HEK293 (cell line): Measurements from ENCODE around the gene HOXD10.

Experiments
- GLI4 ChIP-seq: fragments of 450-650 bp; formaldehyde crosslinking; IDR thresholded peaks from 2 replicates; pipeline ENCODE4 v1.5.1; 2016; ENCODE audit warnings: missing biosample characterization, missing genetic modification characterization
- IKZF3 ChIP-seq: fragments of 450-650 bp; IDR thresholded peaks from 2 replicates; pipeline ENCODE4 v1.5.0; 2018; ENCODE audit warnings: missing biosample characterization, mild to moderate bottlenecking, missing genetic modification characterization, moderate library complexity
- MYNN ChIP-seq: fragments of 450-650 bp; formaldehyde crosslinking; IDR thresholded peaks from 2 replicates; pipeline ENCODE4 v1.5.1; 2016; ENCODE audit warnings: missing biosample characterization, missing genetic modification characterization, borderline replicate concordance
- ZBTB7A ChIP-seq: fragments of 450-650 bp; formaldehyde crosslinking; IDR thresholded peaks from 2 replicates; pipeline ENCODE4 v1.5.1; 2016; ENCODE audit warnings: low read depth, missing biosample characterization, missing genetic modification characterization
- ZNF112 ChIP-seq: fragments of 450-650 bp; formaldehyde crosslinking; IDR thresholded peaks from 2 replicates; pipeline ENCODE4 v1.5.0; 2017; ENCODE audit warnings: missing biosample characterization, missing genetic modification characterization
- ZNF140 ChIP-seq: fragments of 450-650 bp; formaldehyde crosslinking; IDR thresholded peaks from 2 replicates; pipeline ENCODE4 v1.5.1; 2016; ENCODE audit warnings: missing biosample characterization, missing genetic modification characterization
- ZNF19 ChIP-seq: fragments of 450-650 bp; formaldehyde crosslinking; IDR thresholded peaks from 2 replicates; pipeline ENCODE4; 2016; ENCODE audit warnings: missing biosample characterization, missing genetic modification characterization, low read depth
- ZNF2 ChIP-seq: fragments of 450-650 bp; formaldehyde crosslinking; IDR thresholded peaks from 2 replicates; pipeline ENCODE4 v1.5.1; 2016; ENCODE audit warnings: missing biosample characterization, missing genetic modification characterization
- ZNF202 ChIP-seq: fragments of 450-650 bp; formaldehyde crosslinking; IDR thresholded peaks from 2 replicates; pipeline ENCODE4 v1.5.1; 2016; ENCODE audit warnings: missing biosample characterization, missing genetic modification characterization, borderline replicate concordance
- ZNF221 ChIP-seq: fragments of 450-650 bp; formaldehyde crosslinking; IDR thresholded peaks from 2 replicates; pipeline ENCODE4 v1.5.1; 2017; ENCODE audit warnings: missing biosample characterization, missing genetic modification characterization, borderline replicate concordance
- ZNF341 ChIP-seq: fragments of 450-650 bp; formaldehyde crosslinking; IDR thresholded peaks from 2 replicates; pipeline ENCODE4; 2016; ENCODE audit warnings: low read depth, missing biosample characterization, missing genetic modification characterization
- ZNF48 ChIP-seq: fragments of 450-650 bp; formaldehyde crosslinking; IDR thresholded peaks from 2 replicates; pipeline ENCODE4 v1.5.1; 2016; ENCODE audit warnings: missing biosample characterization, missing genetic modification characterization
- ZNF521 ChIP-seq: fragments of 450-650 bp; formaldehyde crosslinking; IDR thresholded peaks from 2 replicates; pipeline ENCODE4 v1.5.1; 2017; ENCODE audit warnings: missing biosample characterization, mild to moderate bottlenecking, missing genetic modification characterization
- ZNF571 ChIP-seq: fragments of 450-650 bp; formaldehyde crosslinking; IDR thresholded peaks from 2 replicates; pipeline ENCODE4 v1.5.0; 2017; ENCODE audit warnings: missing biosample characterization, missing genetic modification characterization
- ZNF621 ChIP-seq: fragments of 450-650 bp; formaldehyde crosslinking; IDR thresholded peaks from 2 replicates; pipeline ENCODE4 v1.5.1; 2017; ENCODE audit warnings: missing biosample characterization, missing genetic modification characterization
- TF ChIP-seq, protein P1 (sequence below): fragments of 450-650 bp; formaldehyde crosslinking; IDR thresholded peaks from 2 replicates; pipeline ENCODE4 v1.5.1; 2017; ENCODE audit warnings: missing biosample characterization, missing genetic modification characterization
- TF ChIP-seq, protein P2 (sequence below): fragments of 450-650 bp; formaldehyde crosslinking; IDR thresholded peaks from 2 replicates; pipeline ENCODE4 v1.5.1; 2016; ENCODE audit warnings: missing biosample characterization, missing genetic modification characterization, borderline replicate concordance
- TF ChIP-seq, protein P3 (sequence below): fragments of 450-650 bp; formaldehyde crosslinking; IDR thresholded peaks from 2 replicates; pipeline ENCODE4 v1.5.1; 2016; ENCODE audit warnings: missing biosample characterization, missing genetic modification characterization, borderline replicate concordance
- TF ChIP-seq, protein P4 (sequence below): fragments of 450-650 bp; formaldehyde crosslinking; IDR thresholded peaks from 2 replicates; pipeline ENCODE4 v1.5.0; 2017; ENCODE audit warnings: missing biosample characterization, missing genetic modification characterization, borderline replicate concordance
- TF ChIP-seq, protein P5 (sequence below): fragments of 450-650 bp; formaldehyde crosslinking; IDR thresholded peaks from 2 replicates; pipeline ENCODE4 v1.5.1; 2016; ENCODE audit warnings: missing biosample characterization, missing genetic modification characterization
- TF ChIP-seq, protein P6 (sequence below): fragments of 450-650 bp; formaldehyde crosslinking; IDR thresholded peaks from 2 replicates; pipeline ENCODE4; 2016; ENCODE audit warnings: missing biosample characterization, missing genetic modification characterization
- TF ChIP-seq, protein P7 (sequence below): IDR thresholded peaks from 2 replicates; pipeline ENCODE4 v1.6.1; 2011; ENCODE audit warnings: mild to moderate bottlenecking, low read depth, low read length, borderline replicate concordance

HOXD10 gene

DNA sequence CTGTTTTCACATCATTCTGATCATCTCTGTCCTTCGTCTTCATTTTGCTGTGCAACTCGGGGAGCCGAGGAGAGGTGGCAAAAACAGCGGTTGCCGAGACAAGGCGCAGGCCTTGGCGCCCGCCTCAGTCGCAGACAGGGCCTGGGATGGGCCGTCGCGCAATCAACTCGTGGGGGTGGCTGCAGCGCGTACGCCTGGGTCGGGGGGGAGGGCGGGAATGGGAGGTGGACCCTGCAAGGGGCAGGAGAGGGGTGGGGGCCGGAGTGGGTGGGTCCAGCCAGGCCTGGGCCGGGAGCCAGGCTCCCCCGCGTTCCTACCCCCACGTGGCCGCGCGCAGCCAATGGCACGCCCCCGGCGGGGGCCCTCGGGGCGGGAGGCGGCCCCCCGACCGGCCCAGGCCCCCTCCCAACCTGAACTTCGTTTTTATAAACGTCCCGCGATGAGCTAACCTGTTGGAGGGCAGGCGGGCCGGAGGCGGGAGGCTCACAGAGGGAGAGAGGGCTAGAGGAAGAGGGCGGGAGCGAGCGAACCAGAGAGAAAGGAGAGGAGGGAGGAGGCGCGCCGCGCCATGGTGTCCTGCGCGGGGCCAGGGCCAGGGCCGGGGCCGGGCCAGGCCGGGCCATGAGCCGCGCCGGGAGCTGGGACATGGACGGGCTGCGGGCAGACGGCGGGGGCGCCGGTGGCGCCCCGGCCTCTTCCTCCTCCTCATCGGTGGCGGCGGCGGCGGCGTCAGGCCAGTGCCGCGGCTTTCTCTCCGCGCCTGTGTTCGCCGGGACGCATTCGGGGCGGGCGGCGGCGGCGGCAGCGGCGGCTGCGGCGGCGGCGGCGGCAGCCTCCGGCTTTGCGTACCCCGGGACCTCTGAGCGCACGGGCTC is 24.1 kb upstream of the HOXD10 start, which contains the start of gene HOXD13 (continued):
- TF ChIP-seq ZNF48 (tag by site-specific recombination) = no peak
- no peak for TF ChIP-seq ZNF521 (tag by site-specific recombination)
- TF ChIP-seq ZNF621 (tag by site-specific recombination) = no peak
- TF ChIP-seq ZNF112 (tag by site-specific recombination) = no peak
- TF ChIP-seq ZNF221 (tag by site-specific recombination) = no peak
- TF ChIP-seq ZNF571 (tag by site-specific recombination) = no peak
- TF ChIP-seq, protein P1, sequence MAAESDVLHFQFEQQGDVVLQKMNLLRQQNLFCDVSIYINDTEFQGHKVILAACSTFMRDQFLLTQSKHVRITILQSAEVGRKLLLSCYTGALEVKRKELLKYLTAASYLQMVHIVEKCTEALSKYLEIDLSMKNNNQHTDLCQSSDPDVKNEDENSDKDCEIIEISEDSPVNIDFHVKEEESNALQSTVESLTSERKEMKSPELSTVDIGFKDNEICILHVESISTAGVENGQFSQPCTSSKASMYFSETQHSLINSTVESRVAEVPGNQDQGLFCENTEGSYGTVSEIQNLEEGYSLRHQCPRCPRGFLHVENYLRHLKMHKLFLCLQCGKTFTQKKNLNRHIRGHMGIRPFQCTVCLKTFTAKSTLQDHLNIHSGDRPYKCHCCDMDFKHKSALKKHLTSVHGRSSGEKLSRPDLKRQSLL (tag by site-specific recombination) = no peak
- TF ChIP-seq ZNF140 (tag by site-specific recombination) = no peak
- TF ChIP-seq ZNF2 = no peak
- TF ChIP-seq, protein P2, sequence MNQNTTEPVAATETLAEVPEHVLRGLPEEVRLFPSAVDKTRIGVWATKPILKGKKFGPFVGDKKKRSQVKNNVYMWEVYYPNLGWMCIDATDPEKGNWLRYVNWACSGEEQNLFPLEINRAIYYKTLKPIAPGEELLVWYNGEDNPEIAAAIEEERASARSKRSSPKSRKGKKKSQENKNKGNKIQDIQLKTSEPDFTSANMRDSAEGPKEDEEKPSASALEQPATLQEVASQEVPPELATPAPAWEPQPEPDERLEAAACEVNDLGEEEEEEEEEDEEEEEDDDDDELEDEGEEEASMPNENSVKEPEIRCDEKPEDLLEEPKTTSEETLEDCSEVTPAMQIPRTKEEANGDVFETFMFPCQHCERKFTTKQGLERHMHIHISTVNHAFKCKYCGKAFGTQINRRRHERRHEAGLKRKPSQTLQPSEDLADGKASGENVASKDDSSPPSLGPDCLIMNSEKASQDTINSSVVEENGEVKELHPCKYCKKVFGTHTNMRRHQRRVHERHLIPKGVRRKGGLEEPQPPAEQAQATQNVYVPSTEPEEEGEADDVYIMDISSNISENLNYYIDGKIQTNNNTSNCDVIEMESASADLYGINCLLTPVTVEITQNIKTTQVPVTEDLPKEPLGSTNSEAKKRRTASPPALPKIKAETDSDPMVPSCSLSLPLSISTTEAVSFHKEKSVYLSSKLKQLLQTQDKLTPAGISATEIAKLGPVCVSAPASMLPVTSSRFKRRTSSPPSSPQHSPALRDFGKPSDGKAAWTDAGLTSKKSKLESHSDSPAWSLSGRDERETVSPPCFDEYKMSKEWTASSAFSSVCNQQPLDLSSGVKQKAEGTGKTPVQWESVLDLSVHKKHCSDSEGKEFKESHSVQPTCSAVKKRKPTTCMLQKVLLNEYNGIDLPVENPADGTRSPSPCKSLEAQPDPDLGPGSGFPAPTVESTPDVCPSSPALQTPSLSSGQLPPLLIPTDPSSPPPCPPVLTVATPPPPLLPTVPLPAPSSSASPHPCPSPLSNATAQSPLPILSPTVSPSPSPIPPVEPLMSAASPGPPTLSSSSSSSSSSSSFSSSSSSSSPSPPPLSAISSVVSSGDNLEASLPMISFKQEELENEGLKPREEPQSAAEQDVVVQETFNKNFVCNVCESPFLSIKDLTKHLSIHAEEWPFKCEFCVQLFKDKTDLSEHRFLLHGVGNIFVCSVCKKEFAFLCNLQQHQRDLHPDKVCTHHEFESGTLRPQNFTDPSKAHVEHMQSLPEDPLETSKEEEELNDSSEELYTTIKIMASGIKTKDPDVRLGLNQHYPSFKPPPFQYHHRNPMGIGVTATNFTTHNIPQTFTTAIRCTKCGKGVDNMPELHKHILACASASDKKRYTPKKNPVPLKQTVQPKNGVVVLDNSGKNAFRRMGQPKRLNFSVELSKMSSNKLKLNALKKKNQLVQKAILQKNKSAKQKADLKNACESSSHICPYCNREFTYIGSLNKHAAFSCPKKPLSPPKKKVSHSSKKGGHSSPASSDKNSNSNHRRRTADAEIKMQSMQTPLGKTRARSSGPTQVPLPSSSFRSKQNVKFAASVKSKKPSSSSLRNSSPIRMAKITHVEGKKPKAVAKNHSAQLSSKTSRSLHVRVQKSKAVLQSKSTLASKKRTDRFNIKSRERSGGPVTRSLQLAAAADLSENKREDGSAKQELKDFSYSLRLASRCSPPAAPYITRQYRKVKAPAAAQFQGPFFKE (tag by site-specific recombination) = no peak
- peak; percentile 48; the same call in 1 of the 2 replicates for TF ChIP-seq IKZF3 (tag by site-specific recombination)
- TF ChIP-seq ZNF202 = no peak
- TF ChIP-seq, protein P3, sequence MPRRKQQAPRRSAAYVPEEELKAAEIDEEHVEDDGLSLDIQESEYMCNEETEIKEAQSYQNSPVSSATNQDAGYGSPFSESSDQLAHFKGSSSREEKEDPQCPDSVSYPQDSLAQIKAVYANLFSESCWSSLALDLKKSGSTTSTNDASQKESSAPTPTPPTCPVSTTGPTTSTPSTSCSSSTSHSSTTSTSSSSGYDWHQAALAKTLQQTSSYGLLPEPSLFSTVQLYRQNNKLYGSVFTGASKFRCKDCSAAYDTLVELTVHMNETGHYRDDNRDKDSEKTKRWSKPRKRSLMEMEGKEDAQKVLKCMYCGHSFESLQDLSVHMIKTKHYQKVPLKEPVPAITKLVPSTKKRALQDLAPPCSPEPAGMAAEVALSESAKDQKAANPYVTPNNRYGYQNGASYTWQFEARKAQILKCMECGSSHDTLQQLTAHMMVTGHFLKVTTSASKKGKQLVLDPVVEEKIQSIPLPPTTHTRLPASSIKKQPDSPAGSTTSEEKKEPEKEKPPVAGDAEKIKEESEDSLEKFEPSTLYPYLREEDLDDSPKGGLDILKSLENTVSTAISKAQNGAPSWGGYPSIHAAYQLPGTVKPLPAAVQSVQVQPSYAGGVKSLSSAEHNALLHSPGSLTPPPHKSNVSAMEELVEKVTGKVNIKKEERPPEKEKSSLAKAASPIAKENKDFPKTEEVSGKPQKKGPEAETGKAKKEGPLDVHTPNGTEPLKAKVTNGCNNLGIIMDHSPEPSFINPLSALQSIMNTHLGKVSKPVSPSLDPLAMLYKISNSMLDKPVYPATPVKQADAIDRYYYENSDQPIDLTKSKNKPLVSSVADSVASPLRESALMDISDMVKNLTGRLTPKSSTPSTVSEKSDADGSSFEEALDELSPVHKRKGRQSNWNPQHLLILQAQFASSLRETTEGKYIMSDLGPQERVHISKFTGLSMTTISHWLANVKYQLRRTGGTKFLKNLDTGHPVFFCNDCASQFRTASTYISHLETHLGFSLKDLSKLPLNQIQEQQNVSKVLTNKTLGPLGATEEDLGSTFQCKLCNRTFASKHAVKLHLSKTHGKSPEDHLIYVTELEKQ = no peak
- no peak for TF ChIP-seq MYNN (tag by site-specific recombination)
- no peak for TF ChIP-seq ZNF341
- no peak for TF ChIP-seq ZNF19 (tag by site-specific recombination)
- TF ChIP-seq, protein P4, sequence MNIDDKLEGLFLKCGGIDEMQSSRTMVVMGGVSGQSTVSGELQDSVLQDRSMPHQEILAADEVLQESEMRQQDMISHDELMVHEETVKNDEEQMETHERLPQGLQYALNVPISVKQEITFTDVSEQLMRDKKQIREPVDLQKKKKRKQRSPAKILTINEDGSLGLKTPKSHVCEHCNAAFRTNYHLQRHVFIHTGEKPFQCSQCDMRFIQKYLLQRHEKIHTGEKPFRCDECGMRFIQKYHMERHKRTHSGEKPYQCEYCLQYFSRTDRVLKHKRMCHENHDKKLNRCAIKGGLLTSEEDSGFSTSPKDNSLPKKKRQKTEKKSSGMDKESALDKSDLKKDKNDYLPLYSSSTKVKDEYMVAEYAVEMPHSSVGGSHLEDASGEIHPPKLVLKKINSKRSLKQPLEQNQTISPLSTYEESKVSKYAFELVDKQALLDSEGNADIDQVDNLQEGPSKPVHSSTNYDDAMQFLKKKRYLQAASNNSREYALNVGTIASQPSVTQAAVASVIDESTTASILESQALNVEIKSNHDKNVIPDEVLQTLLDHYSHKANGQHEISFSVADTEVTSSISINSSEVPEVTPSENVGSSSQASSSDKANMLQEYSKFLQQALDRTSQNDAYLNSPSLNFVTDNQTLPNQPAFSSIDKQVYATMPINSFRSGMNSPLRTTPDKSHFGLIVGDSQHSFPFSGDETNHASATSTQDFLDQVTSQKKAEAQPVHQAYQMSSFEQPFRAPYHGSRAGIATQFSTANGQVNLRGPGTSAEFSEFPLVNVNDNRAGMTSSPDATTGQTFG (tag by site-specific recombination) = no peak
- TF ChIP-seq, protein P5, sequence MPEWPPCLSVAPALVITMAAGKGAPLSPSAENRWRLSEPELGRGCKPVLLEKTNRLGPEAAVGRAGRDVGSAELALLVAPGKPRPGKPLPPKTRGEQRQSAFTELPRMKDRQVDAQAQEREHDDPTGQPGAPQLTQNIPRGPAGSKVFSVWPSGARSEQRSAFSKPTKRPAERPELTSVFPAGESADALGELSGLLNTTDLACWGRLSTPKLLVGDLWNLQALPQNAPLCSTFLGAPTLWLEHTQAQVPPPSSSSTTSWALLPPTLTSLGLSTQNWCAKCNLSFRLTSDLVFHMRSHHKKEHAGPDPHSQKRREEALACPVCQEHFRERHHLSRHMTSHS = no peak
- TF ChIP-seq, protein P6, sequence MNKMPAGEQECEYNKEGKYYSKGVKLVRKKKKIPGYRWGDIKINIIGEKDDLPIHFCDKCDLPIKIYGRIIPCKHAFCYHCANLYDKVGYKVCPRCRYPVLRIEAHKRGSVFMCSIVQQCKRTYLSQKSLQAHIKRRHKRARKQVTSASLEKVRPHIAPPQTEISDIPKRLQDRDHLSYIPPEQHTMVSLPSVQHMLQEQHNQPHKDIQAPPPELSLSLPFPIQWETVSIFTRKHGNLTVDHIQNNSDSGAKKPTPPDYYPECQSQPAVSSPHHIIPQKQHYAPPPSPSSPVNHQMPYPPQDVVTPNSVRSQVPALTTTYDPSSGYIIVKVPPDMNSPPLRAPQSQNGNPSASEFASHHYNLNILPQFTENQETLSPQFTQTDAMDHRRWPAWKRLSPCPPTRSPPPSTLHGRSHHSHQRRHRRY (tag by site-specific recombination) = no peak
- no peak for TF ChIP-seq ZBTB7A (tag by site-specific recombination)
- TF ChIP-seq, protein P7, sequence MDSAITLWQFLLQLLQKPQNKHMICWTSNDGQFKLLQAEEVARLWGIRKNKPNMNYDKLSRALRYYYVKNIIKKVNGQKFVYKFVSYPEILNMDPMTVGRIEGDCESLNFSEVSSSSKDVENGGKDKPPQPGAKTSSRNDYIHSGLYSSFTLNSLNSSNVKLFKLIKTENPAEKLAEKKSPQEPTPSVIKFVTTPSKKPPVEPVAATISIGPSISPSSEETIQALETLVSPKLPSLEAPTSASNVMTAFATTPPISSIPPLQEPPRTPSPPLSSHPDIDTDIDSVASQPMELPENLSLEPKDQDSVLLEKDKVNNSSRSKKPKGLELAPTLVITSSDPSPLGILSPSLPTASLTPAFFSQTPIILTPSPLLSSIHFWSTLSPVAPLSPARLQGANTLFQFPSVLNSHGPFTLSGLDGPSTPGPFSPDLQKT = no peak
- TF ChIP-seq GLI4 (tag by site-specific recombination) = no peak
